ENCODE results near the gene HSPA4L.

HSPA4L gene

DNA sequence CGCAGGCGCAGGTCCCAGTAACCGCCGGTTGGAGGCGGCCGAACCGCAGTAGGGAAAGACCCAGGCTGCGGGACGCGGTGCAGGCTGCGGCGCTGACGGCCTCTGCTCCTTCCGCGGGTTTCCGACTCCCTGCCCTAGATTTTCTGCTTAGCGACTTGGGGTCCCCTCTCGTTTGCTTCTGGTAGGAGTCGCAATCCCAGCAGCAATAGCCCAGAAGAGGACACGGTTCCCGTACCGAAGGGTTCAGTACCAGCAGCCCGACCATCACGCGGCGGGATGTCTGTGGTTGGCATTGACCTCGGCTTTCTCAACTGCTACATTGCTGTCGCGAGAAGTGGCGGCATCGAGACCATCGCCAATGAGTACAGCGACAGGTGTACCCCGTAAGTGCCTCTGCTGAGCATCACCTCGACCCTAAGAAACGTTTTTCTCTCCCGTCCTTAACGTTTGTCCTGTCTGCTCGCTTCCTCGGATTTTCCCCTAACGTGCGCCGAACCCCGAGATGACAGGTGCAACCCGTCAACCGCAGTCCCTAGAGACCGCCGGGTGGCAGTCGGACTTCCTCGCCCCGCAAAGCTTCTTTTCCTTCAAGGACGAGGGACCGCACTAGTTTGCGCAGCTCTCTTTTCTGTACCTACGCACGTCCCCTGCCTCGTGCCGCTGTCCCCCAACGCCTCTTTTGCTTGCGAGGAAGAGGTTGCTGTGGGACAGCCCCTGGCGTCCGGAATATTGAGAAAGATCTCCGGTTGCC lies at the start of gene HSPA4L:
Gene HSPA4L (plus strand): TSS at position 48 of the 751 bp plus-strand sequence. CDS start 229 bp downstream, at position 277.
- DNase-seq (ENCODE audit: low spot score), result peak; percentile 32

DNA sequence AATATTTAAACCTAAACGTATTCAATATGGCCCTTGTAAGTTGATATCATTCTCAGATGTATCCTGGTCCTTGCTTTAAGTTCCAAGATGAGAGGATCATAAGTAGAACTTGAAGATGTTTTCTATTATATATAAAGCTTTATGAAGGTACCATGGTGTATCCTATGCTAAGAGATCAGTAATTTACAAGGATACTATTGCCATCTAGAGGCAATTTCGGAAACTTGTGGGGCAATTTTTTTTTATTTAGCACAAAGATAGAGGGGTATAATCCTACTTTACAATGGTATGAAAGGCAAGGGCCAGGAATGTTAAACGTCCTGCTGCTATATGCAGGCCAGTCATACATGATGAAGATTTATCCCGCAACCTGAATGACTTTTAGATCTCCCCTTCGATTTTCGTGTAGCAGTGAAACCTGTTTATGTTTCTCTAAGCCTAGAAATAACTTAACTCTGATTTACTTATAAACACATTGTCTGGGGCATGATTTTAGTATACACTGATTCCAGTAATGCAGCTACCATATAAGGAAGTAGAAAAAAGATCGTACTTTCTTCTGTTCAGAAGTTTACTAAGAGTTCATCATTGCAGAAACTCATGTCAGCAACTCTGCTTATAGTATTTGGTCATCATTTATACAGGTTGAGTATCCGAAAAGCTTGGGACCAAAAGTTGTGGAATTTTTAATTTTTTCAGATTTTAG lies 49.3 kb upstream of the HSPA4L start:
- DNase-seq (ENCODE audit: low spot score), result peak; percentile 18

DNA sequence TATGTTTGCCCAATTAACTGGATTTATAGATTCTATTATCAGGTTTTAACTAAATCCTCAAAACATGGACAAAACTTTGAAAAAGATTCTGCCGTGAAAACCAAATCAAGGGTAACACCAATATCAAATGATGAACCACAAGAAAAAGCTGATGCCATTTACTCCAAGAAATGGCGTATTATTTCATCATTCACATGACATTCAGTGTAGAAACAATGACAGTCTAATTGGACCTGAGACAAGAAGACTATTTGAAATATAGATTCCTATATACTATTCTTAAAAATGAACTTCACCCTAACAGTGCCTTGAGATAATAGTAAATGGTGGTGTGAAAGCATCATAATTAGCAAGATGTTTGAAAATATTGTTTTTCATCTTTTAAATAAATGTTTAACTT lies 47.1 kb upstream of the HSPA4L start:
- DNase-seq (ENCODE audit: low spot score), result no peak

DNA sequence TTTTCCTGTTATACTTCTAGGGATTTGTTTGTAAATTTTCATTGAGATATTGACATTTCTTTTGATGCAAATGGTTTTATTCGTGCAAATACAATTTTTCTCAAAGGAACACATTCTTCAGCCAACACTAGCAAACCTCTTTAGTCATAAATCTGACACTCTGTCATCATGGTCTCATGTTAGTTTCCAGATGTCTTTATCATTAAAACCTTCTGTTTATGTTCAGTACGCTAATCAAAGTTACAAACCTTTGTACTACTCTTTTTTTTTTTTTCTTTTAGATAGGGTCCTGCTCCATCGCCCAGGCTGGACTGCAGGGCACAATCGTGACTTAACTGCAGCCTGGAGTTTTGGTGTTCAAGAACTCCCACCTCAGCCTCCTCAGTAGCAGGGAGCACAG lies 44.8 kb upstream of the HSPA4L start:
- no peak for DNase-seq (ENCODE audit: low spot score)

DNA sequence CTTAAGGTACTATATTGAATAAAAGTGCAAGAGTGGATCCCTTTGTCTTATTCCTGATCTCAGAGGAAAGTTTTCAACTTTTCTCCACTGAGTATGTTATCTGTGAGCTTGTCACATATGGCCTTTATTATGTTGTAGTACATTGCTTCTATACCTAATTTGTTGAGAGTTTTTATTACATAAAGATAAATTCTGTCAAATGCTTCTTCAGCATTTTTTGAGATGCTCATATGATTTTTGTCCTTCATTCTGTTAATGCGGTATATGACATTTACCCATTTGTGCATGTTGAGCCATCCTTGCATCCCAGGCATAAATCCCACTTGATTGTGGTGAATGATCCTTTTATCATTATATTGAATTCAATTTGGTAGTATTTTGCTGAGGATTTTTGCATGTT lies 40.9 kb upstream of the HSPA4L start:
- DNase-seq (ENCODE audit: low spot score), result no peak

DNA sequence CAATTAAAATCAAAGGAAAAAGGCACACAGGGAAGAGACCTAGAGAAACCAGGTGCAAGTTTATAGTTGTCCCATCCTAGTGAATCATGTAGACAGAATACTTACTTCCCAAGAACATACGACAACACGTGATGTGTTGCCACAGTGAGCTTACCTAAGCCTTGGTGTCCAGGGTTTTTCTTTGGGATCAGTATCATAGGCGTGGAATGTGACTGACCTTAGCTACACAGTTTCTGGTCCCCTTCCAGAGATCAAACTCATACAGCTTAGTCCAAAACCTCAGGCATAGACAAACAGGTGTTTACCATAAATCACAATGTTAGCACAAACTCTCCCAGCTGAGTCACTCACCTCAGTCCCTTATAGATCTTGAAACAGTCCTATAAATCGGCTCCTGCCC lies 34.2 kb upstream of the HSPA4L start:
- DNase-seq (ENCODE audit: low spot score), result no peak

DNA sequence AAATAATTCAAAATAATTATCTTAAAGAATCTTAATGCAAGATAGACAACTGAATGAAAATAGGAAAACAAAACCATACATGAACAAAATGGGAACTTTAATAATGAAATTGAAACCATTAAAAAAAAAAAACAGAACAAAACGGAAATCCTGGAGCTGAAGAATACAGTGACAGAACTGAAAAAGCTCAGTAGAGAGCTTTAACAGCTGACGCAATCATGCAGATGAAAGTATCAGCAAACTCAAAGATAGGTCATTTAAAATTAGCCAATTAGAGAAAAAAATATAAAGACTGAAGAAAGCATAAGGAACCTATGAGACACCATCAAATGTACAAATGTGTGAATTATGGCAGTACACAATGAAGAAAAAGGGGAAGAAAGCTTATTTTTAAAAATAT lies 33.2 kb upstream of the HSPA4L start:
- DNase-seq (ENCODE audit: low spot score), result no peak

DNA sequence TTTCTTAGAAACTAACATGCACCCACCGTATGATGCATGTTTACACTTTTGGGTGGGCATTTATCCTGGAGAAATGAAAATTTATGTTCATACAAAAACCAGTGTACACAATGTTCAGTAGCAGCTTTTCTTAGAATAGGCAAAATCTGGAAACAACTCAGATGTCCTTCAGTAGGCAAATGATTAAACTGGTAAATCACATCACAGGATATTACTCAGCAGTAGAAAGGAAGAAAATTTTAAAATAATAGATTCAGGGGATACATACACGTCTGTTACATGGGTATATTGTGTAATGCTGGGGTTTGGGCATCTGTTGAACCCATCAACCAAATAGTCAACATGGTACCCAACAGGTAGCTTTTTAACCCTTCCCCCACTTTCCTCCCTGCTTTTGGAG lies 25.2 kb upstream of the HSPA4L start:
- DNase-seq (ENCODE audit: low spot score), result no peak

DNA sequence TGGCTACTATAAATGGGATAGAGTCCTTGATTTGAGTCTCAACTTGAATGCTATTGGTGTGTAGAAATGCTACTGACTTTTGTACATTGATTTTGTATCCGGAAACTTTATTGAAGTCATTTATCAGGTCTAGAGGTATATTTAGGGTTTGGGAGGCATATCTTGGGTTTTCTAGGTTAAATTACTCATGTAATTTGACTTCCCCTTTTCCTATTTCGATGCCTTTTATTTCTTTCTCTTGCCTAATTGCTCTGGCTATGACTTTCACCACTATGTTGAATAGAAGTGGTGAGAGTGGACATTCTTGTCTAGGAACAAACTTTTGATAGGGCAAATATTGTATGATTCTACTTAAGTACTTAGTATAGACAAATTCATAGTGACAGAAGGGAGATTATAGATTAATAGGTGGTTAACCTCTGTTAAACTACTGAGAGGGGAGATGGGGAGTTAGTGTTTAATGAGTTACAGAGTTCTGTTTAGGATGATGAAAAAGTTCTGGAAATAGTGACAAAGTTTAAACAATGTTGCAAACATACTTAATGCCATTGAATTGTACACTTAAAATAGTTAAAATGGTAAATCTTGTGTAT lies 22.8 kb upstream of the HSPA4L start:
- no peak for DNase-seq (ENCODE audit: low spot score)

DNA sequence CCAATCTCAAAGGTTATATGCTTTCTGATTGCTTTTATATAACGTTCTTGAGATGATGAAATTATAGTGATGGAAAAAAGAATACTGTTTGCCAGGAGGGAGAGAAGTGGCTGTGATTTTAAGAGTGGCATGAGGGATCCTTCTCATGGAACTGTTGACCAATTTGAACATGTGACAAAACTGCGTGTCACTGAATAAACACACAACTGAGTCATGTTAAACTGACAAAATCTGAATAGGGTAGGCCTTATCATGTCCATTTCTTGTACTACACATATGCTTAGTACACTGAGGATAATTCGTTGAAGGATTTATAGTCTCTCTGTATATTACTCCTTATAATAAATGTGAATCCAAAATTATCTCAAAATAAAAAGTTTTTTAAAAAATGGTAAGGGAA lies 22.2 kb upstream of the HSPA4L start:
- DNase-seq (ENCODE audit: low spot score), result no peak

DNA sequence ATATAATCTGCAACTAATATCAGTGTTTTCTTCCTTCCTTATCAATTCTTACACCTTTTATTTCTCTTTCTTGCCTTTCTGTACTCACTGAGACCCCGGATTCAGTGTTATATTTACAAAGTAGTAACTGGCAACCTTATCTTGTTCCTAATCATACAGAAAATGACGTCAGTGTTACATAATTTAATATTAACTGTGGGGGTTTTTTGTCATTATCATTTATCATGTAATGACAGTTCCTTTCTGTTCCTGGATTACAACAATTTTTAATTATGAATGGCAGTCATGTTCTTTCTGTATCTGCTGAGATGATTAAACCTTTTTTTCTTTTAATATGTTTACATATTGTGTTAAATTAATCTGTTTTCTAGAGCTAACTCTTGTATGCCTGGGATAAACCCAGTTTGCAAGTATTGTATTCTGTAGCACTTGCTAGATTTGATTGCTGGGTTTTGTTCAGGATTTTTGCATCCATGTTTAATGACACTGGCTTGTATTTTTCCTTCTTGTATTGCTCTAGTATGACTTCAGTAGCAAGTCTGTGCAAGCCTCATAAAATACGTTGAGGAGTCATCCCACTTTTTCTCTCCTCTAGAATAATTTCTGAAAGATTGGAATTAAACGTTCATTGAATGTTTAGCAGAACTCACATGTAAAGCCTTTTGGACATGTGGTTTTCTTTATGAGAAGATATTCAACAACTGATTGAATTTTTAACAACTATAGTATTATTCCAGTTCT lies 10.4 kb upstream of the HSPA4L start:
- DNase-seq (ENCODE audit: low spot score), result no peak

DNA sequence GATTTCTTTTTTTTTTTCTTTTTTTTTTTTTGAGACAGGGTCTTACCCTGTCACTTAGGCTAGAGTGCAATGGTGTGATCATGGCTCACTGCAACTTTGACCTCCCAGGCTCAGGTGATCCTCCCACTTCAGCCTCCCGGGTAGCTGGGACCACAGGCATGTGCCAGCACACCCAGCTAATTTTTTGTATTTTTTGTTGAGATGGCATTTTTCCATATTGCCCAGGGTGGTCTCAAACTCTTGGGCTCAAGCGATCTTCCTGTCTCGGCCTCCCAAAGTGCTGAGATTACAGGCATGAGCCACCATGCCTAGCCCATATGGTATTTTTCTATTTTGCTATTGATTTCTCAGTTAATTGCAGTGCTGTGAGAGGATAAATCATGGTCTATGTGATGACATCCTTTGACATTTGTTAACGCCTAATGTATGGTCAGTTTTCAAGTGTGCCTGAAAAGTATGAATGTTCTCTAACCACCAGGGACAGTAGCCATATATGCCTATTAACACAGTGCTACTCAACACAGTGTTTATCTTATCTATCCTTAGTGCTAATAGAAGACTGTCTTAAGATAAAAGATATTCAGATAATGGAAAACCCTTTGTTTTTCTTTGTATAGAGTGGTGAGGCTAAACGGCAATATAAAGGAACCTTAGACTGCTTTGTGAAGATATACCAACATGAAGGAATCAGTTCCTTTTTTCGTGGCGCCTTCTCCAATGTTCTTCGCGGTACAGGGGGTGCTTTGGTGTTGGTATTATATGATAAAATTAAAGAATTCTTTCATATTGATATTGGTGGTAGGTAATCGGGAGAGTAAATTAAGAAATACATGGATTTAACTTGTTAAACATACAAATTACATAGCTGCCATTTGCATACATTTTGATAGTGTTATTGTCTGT lies 9.1 kb upstream of the HSPA4L start:
- no peak for DNase-seq (ENCODE audit: low spot score)

DNA sequence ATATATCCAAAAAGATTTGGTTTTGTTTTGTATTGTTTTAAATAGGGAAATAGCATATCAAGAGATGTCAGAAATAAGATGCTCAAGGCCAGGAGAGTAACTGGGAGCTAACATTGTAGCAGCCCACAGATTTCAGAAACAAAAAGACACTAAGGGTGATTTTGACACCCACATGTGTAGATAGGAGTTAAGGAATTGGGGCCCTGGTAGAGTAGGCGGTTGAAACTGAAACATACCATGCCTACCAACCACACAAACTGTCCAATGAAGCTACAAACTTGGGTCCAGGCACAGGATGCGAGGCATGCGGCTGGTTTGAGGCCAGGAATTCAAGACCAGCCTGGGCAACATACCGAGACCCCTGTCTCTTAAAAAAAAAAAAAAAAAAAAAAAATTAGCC lies 6.3 kb upstream of the HSPA4L start:
- DNase-seq (ENCODE audit: low spot score), result no peak

DNA sequence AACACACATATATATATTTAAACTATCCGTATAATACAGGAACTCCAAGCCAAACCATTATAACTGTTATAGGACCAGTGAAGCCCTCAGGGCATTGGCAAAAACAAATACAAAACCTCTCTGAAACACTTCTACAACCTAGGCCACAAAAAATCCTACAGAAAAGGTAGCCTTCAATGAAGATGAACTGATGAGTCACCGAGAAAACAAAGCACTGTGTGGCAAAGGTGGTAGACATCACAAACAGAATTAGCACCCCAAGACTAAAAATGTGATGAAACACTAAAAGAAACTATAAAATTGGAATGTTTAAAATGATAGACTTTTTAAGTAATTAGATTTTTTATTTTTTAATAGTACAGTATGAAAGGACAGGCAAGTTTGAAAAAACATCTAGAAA lies 5.5 kb upstream of the HSPA4L start:
- DNase-seq (ENCODE audit: low spot score), result no peak

DNA sequence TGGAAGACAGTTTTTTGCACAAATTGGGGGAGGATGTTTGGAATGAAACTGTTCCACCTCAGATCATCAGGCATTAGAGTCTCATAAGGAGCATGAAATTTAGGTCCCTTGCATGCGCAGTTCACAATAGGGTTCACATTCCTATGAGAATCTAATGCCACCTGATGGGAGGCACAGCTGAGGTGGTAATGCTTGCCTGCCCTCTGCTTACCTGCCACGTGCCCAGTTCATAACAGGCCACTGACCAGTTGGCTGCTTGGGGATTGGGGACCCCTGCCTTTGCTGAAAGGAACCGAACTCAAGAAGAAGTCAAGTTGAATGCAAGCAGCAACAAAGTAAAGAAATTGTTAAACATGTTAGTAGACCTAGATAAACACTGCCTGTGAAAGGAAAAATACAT lies 4.6 kb upstream of the HSPA4L start:
- DNase-seq (ENCODE audit: low spot score), result no peak

DNA sequence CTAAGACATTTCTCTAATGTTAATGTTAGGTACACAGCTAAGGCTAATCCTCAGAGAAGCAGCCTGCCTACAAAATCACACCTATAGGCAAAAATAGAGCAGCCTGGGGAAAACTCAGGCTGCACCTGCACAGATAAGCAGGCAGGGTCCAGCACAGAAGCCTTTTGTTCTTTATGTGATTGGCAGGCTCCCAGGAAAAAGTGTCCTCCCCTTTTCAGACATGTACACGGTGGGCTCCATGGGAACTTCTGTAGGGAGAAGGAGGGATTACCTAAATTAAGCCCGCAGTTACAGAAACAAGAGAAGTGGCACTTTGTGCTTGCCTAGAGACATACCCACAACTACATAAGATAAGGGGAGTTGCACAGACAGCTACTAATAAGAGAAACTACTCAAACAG lies 4.0 kb upstream of the HSPA4L start:
- DNase-seq (ENCODE audit: low spot score), result no peak

DNA sequence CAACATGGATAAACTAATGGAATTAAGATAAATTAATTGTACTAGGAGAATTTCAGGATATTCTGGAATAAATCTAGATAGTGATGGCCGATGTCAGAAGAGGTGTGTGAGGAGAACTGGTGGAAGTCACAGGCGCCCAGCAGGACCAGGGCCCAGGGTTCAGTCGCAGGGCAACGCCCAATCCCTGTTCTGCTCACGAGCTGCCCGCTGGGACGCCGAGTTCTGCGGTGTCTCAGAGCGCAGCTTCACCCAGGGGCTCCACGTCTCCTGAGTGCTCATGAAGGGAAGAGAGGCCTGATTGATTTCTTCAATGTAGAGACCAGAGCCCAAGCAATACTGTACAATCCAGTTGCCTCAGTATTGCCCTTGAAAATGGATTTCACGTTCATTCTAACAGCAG lies 1.5 kb upstream of the HSPA4L start:
- no peak for DNase-seq (ENCODE audit: low spot score)

DNA sequence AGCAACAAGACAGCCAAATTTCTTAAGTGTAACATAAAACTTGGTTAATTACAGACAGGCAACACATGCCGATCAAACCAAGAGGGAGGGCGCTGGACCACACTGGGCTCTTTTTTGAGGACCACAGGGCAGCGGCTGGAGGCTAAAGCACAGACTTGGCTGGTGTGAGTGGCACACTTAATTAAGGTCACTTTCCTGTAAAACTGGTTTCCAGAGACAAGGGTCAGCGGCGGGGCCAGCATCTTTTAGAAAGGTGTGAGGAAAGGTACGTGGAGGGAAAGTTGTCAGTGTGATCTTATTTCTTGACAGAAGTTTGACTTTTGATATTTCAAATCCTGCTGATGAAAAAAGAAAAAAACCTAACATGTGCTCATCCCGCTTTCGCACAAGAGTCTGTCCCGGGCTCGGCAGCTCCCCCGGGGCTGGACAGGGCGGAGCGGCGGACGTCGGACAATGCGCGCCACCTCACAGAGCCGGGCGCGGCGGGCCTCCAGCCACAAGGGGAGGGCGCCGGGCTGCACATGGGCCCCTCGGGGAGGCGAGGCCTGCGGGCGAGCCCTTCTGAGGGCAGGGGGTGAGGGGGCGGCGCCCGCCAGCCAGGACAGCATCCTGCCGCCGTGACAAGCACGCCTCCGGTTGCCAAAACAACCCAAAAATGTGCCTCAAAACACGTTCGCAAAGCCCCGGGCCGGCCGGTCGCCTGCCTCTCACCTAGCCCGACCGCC lies 660 bp upstream of the HSPA4L start:
- no peak for DNase-seq (ENCODE audit: low spot score)

DNA sequence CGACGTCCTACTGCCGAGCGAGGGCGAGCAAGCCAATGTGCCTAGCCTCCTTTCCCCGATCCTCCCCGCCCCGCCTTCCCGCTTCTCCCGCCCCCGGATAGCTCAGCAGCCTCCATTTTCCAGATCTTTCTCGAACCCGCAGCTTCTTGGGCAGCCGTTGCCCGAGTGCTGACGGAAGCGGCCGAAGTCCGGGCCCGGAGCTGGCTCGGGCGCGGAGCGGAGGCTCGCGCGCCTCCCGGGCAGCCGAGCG lies 172 bp upstream of the HSPA4L start:
- peak; percentile 68 for DNase-seq (ENCODE audit: low spot score)

DNA sequence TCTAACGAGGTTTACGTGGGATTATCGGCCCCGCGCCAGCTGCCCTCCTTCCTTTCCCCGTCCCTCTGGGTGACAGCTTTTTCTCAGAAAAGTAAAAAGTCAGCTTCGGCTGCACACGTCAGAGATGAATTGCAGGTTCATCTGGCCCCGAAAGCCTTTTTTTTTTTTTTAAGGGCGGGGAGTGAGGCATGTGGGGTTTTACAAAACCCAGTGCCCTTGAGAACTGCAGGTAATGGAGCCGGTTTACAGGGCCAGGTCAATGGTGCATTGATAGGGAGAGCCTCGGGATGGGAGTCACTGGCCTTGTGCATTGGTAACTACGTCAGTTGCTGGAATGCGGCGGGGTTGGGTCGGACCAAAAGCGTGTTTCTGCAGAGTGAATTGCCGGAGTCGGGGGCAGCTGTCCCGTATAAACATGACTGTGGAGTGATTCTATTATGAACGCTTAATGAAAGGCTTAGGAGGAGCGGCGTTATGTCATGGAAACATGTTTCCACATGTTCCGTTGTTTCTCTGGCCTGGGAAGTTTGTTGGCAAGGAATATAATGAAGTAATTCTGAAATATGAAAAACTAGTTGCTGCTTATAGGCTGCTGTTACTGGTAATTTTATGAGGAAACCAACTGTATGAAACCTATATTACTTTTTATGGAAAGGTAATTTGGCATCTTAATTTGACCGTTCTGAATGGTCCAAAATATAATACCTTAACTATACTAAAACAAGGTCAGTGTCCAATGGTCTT lies 1.1 kb downstream of the HSPA4L start:
- peak; percentile 18 for DNase-seq (ENCODE audit: low spot score)

Data from activated CD4-positive, alpha-beta T cell treated with anti-CD3 and anti-CD28 coated beads, Interleukin-2, Interleukin-4, amounts not matched to agents 100 ng/mL and 50 ng/mL, durations not matched to agents 16 hours and 8 hours (primary cell).